ENCODE measurements around the gene DEUP1.

DNA sequence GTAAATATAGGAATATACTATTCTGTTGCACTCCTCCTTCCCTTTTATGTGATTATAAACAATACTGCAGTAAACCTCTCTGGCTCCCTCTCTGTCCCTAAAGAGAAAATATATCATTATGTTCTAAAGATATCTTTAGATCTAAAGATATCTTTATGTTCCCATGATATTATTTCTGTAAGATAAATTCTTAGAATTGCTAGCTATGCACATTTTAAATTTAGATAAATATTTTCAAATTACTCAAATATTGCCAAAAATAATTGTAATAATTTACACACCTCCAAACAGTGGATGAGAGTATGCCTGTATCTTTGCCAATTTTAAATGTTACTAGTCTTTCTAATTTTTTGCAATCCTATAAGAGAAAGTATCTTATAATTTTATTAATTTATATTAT lies 10.3 kb upstream of the DEUP1 start:
- TF ChIP-seq ATF1 (CRISPR knock-in tag; IDR thresholded peaks at IDR 0.05) (no peak), ESRRA (CRISPR knock-in tag; IDR thresholded peaks at IDR 0.05; ENCODE audit: borderline replicate concordance) (no peak), HMGA2 (CRISPR knock-in tag; IDR thresholded peaks at IDR 0.05) (no peak), NR3C1 (CRISPR knock-in tag; conservative IDR thresholded peaks at IDR 0.05; ENCODE audit: low read depth) (no peak), ELF4 (CRISPR knock-in tag; IDR thresholded peaks at IDR 0.05; ENCODE audit: low read depth) (no peak), IRF1 (CRISPR knock-in tag; IDR thresholded peaks at IDR 0.05) (no peak), KAT7 (CRISPR knock-in tag; IDR thresholded peaks at IDR 0.05; ENCODE audit: borderline replicate concordance) (no peak), CREM (CRISPR knock-in tag; IDR thresholded peaks at IDR 0.05) (no peak), SP1 (CRISPR knock-in tag; conservative IDR thresholded peaks at IDR 0.05) (no peak), NR1H2 (CRISPR knock-in tag; IDR thresholded peaks at IDR 0.05) (no peak), TCF7 (CRISPR knock-in tag; IDR thresholded peaks at IDR 0.05; ENCODE audit: low read depth) (no peak)
- TF ChIP-seq, protein P1, sequence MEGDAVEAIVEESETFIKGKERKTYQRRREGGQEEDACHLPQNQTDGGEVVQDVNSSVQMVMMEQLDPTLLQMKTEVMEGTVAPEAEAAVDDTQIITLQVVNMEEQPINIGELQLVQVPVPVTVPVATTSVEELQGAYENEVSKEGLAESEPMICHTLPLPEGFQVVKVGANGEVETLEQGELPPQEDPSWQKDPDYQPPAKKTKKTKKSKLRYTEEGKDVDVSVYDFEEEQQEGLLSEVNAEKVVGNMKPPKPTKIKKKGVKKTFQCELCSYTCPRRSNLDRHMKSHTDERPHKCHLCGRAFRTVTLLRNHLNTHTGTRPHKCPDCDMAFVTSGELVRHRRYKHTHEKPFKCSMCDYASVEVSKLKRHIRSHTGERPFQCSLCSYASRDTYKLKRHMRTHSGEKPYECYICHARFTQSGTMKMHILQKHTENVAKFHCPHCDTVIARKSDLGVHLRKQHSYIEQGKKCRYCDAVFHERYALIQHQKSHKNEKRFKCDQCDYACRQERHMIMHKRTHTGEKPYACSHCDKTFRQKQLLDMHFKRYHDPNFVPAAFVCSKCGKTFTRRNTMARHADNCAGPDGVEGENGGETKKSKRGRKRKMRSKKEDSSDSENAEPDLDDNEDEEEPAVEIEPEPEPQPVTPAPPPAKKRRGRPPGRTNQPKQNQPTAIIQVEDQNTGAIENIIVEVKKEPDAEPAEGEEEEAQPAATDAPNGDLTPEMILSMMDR (IDR thresholded peaks at IDR 0.05): no peak
- TF ChIP-seq, protein P2, sequence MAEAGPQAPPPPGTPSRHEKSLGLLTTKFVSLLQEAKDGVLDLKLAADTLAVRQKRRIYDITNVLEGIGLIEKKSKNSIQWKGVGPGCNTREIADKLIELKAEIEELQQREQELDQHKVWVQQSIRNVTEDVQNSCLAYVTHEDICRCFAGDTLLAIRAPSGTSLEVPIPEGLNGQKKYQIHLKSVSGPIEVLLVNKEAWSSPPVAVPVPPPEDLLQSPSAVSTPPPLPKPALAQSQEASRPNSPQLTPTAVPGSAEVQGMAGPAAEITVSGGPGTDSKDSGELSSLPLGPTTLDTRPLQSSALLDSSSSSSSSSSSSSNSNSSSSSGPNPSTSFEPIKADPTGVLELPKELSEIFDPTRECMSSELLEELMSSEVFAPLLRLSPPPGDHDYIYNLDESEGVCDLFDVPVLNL (CRISPR knock-in tag; IDR thresholded peaks at IDR 0.05; ENCODE audit: borderline replicate concordance, low read depth): no peak
